K562 (cell line): ENCODE results near the gene IFNGR1. TPM values are rescaled to one million over a fixed set of nuclear protein-coding genes. Genes with fewer than 3 reads are reported as not detected.

Experiments
- ARID2 ChIP-seq: fragments of 450-650 bp; IDR thresholded peaks from 2 replicates; pipeline ENCODE4 v1.6.1; 2017; ENCODE audit warnings: antibody characterized with exemption, mild to moderate bottlenecking
- CBX8 ChIP-seq: fragments of 200-600 bp; sonication (generic); IDR thresholded peaks from 2 replicates; pipeline ENCODE4 v1.6.1; 2012; ENCODE audit warnings: borderline replicate concordance, mixed run types, low read depth, mild to moderate bottlenecking, moderate library complexity, mixed read lengths, low read length, control low read depth, inconsistent platforms; ENCODE audit not compliant: poor library complexity, severe bottlenecking; ENCODE audit errors: extremely low read depth
- ESRRA ChIP-seq: fragments of 450-650 bp; IDR thresholded peaks from 2 replicates; pipeline ENCODE4 v1.6.1; 2014; ENCODE audit warnings: low read depth, mild to moderate bottlenecking, moderate library complexity, borderline replicate concordance
- HDAC6 ChIP-seq: IDR thresholded peaks from 2 replicates; pipeline ENCODE4 v1.6.1; 2012; ENCODE audit warnings: low read depth, mild to moderate bottlenecking, control low read depth, inconsistent platforms, low read length, moderate library complexity
- NONO ChIP-seq, 2 experiments: fragments of 200-400 bp in 1 of 2; fragments of 450-650 bp in 1 of 2; formaldehyde crosslinking in 1 of 2; IDR thresholded peaks; 2 replicates each; pipeline ENCODE4 v1.6.1; 2017; ENCODE audit warnings: low read depth in 2 of 2, mild to moderate bottlenecking in 2 of 2, moderate library complexity in 2 of 2, low read length in 1 of 2
- SIN3B ChIP-seq: fragments of 450-650 bp; IDR thresholded peaks from 2 replicates; pipeline ENCODE4 v1.6.1; 2017; ENCODE audit warnings: low read depth, mild to moderate bottlenecking, moderate library complexity
- SPI1 ChIP-seq: IDR thresholded peaks from 2 replicates; pipeline ENCODE4 v1.6.1; 2011; ENCODE audit warnings: low read depth, low read length, control low read depth, borderline replicate concordance
- STAT5B ChIP-seq: fragments of 250-450 bp; sonication (Bioruptor Pico); IDR thresholded peaks from 2 replicates; pipeline ENCODE4 v1.8.0; 2021; ENCODE audit warnings: mild to moderate bottlenecking, inconsistent platforms
- ZNF263 ChIP-seq: sonication (generic); formaldehyde crosslinking; IDR thresholded peaks from 2 replicates; pipeline ENCODE4 v1.8.0; 2022; ENCODE audit warnings: mild to moderate bottlenecking, missing genetic modification reagents, borderline replicate concordance
- ZNF589 ChIP-seq: fragments of 200-800 bp; sonication (Bioruptor generic); IDR thresholded peaks from 2 replicates; pipeline ENCODE4 v1.6.1; 2016; ENCODE audit warnings: low read depth, missing genetic modification characterization, missing compliant biosample characterization
- polyA plus RNA-seq, 8 experiments: library from polyadenylated mRNA; depleted of rRNA in 4 of 8; stranded (reverse) in 5 of 8; unstranded in 3 of 8; fragments of >200 nt; fragmentation: Nextera tagmentation in 2 of 8; fragmentation: Illumina TruSeq in 1 of 8; extraction: Ambion mirVana in 2 of 8; extraction: Trizol in 1 of 8; gene quantifications; 2 replicates each; pipeline versions ENCODE4 v1.2.1 to v1.2.3, GENCODE V29; 2011 to 2014; ENCODE audit warnings: inconsistent platforms in 1 of 8, missing spikeins in 1 of 8
- total RNA-seq, 7 experiments: library from RNA; depleted of rRNA in 6 of 7; stranded (reverse); fragments of >200 nt in 6 of 7; fragmentation: Illumina TruSeq in 2 of 7; extraction: Trizol in 2 of 7; gene quantifications; 2 replicates each; pipeline versions ENCODE4 v1.2.1 to v1.2.3, GENCODE V29; 2011 to 2021; ENCODE audit warnings: low replicate concordance in 1 of 7
- TF ChIP-seq, protein P1 (sequence below): fragments of 200-800 bp; sonication (Bioruptor generic); IDR thresholded peaks from 2 replicates; pipeline ENCODE4 v1.6.1; 2016; ENCODE audit warnings: missing genetic modification characterization, missing compliant biosample characterization
- TF ChIP-seq, protein P2 (sequence below): fragments of 250-450 bp; sonication (Bioruptor Pico); IDR thresholded peaks from 2 replicates; pipeline ENCODE4 v1.5.0; 2020; ENCODE audit warnings: mild to moderate bottlenecking
- TF ChIP-seq, protein P3 (sequence below): sonication (generic); formaldehyde crosslinking; IDR thresholded peaks from 2 replicates; pipeline ENCODE4 v1.5.0; 2020; ENCODE audit warnings: missing genetic modification reagents
- TF ChIP-seq, protein P4 (sequence below), 2 experiments: fragments of 450-650 bp in 1 of 2; sonication (generic) in 1 of 2; formaldehyde crosslinking; conservative IDR thresholded peaks; 2 replicates each; pipeline versions ENCODE4 v1.4.0 to v1.8.1; 2020 to 2022; ENCODE audit warnings: mild to moderate bottlenecking in 1 of 2, missing genetic modification reagents in 1 of 2
- TF ChIP-seq, protein P5 (sequence below), 2 experiments: IDR thresholded peaks; 2 replicates each; pipeline ENCODE4 v1.6.1; 2012; ENCODE audit warnings: improper control_type of control experiment in 2 of 2, low read depth in 2 of 2, low read length in 2 of 2, borderline replicate concordance in 1 of 2

Gene IFNGR1
- total and polyA plus RNA-seq, 9 of the 15 experiments (the other 6 are each of a cell fraction or from before 2014, with no cell fraction given): 14.7 to 47.0 (median 26.7) TPM

DNA sequence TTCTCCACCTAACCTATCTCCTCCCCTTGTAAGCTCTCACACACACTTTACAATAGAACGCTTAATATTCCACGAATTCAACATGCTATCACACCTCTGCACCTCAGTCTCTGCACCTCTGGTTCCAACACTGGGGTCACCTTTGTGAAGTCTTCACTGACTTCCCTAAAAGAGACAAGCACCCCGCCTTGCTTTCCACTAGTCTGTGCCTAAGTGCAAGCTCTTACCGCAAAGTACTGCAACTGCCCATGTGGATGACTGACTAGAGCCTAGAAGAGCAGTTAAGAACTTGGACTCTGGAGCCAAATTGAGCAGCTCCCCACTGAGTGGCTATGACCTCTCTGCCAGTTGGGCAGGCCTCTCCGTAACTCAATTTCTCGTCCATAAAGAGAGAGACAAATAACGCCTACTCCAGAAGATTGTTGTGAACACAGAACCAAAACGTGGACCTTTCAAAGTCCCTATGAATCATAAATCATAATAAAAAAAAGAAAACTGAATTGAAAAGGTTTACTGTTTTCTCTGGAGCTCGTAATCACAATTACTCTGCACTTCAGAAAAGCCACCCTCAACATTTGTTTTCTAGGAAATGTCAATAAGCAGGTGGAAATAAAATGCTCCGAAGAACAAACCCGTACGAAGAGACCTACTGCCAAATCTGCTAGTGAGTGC is 1.2 kb downstream of the IFNGR1 start (continued):
- TF ChIP-seq HDAC6: no peak
- peak; percentile 78 for TF ChIP-seq SPI1
- TF ChIP-seq, protein P1, sequence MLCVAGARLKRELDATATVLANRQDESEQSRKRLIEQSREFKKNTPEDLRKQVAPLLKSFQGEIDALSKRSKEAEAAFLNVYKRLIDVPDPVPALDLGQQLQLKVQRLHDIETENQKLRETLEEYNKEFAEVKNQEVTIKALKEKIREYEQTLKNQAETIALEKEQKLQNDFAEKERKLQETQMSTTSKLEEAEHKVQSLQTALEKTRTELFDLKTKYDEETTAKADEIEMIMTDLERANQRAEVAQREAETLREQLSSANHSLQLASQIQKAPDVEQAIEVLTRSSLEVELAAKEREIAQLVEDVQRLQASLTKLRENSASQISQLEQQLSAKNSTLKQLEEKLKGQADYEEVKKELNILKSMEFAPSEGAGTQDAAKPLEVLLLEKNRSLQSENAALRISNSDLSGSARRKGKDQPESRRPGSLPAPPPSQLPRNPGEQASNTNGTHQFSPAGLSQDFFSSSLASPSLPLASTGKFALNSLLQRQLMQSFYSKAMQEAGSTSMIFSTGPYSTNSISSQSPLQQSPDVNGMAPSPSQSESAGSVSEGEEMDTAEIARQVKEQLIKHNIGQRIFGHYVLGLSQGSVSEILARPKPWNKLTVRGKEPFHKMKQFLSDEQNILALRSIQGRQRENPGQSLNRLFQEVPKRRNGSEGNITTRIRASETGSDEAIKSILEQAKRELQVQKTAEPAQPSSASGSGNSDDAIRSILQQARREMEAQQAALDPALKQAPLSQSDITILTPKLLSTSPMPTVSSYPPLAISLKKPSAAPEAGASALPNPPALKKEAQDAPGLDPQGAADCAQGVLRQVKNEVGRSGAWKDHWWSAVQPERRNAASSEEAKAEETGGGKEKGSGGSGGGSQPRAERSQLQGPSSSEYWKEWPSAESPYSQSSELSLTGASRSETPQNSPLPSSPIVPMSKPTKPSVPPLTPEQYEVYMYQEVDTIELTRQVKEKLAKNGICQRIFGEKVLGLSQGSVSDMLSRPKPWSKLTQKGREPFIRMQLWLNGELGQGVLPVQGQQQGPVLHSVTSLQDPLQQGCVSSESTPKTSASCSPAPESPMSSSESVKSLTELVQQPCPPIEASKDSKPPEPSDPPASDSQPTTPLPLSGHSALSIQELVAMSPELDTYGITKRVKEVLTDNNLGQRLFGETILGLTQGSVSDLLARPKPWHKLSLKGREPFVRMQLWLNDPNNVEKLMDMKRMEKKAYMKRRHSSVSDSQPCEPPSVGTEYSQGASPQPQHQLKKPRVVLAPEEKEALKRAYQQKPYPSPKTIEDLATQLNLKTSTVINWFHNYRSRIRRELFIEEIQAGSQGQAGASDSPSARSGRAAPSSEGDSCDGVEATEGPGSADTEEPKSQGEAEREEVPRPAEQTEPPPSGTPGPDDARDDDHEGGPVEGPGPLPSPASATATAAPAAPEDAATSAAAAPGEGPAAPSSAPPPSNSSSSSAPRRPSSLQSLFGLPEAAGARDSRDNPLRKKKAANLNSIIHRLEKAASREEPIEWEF (CRISPR knock-in tag): no peak
- 0 out of 2 replicates have a peak, but pooled peaks have one; percentile 25 for TF ChIP-seq ESRRA
- no peak for TF ChIP-seq NONO (IDR thresholded peaks at IDR 0.05; ENCODE audit: low read depth in 2 of 2, low read length in 1 of 2)
- TF ChIP-seq, protein P2, sequence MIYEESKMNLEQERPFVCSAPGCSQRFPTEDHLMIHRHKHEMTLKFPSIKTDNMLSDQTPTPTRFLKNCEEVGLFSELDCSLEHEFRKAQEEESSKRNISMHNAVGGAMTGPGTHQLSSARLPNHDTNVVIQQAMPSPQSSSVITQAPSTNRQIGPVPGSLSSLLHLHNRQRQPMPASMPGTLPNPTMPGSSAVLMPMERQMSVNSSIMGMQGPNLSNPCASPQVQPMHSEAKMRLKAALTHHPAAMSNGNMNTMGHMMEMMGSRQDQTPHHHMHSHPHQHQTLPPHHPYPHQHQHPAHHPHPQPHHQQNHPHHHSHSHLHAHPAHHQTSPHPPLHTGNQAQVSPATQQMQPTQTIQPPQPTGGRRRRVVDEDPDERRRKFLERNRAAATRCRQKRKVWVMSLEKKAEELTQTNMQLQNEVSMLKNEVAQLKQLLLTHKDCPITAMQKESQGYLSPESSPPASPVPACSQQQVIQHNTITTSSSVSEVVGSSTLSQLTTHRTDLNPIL (CRISPR knock-in tag): no peak
- no peak for TF ChIP-seq SIN3B
- TF ChIP-seq ZNF263 (CRISPR knock-in tag): 0 out of 2 replicates have a peak, but pooled peaks have one; percentile 27
- TF ChIP-seq, protein P3, sequence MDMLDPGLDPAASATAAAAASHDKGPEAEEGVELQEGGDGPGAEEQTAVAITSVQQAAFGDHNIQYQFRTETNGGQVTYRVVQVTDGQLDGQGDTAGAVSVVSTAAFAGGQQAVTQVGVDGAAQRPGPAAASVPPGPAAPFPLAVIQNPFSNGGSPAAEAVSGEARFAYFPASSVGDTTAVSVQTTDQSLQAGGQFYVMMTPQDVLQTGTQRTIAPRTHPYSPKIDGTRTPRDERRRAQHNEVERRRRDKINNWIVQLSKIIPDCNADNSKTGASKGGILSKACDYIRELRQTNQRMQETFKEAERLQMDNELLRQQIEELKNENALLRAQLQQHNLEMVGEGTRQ (CRISPR knock-in tag): no peak
- TF ChIP-seq, protein P4, sequence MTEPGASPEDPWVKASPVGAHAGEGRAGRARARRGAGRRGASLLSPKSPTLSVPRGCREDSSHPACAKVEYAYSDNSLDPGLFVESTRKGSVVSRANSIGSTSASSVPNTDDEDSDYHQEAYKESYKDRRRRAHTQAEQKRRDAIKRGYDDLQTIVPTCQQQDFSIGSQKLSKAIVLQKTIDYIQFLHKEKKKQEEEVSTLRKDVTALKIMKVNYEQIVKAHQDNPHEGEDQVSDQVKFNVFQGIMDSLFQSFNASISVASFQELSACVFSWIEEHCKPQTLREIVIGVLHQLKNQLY (CRISPR knock-in tag; conservative IDR thresholded peaks at IDR 0.05): no peak
- TF ChIP-seq, protein P5, sequence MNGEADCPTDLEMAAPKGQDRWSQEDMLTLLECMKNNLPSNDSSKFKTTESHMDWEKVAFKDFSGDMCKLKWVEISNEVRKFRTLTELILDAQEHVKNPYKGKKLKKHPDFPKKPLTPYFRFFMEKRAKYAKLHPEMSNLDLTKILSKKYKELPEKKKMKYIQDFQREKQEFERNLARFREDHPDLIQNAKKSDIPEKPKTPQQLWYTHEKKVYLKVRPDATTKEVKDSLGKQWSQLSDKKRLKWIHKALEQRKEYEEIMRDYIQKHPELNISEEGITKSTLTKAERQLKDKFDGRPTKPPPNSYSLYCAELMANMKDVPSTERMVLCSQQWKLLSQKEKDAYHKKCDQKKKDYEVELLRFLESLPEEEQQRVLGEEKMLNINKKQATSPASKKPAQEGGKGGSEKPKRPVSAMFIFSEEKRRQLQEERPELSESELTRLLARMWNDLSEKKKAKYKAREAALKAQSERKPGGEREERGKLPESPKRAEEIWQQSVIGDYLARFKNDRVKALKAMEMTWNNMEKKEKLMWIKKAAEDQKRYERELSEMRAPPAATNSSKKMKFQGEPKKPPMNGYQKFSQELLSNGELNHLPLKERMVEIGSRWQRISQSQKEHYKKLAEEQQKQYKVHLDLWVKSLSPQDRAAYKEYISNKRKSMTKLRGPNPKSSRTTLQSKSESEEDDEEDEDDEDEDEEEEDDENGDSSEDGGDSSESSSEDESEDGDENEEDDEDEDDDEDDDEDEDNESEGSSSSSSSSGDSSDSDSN (IDR thresholded peaks at IDR 0.05; ENCODE audit: borderline replicate concordance in 1 of 2, low read depth in 2 of 2, low read length in 2 of 2): no peak
- TF ChIP-seq ARID2: no peak
- 0 out of 2 replicates have a peak, but pooled peaks have one; percentile 6 for TF ChIP-seq ZNF589
- TF ChIP-seq CBX8: no peak
- no peak for TF ChIP-seq STAT5B (CRISPR knock-in tag)
